HG03064 (cell line): ENCODE data around the gene CKS2.
"Not testable (repeated sequence)": the region's sequence is repeated elsewhere in the genome, so short reads cannot be mapped to it uniquely, and the experiment has no call there.

Experiments used
- ATAC-seq: cut with Tn5 transposase; IDR thresholded peaks from one replicate; pipeline ENCODE4 v1.9.1; 2021; ENCODE audit warnings: low read depth; ENCODE audit not compliant: unreplicated experiment

The CKS2 gene

GRCh38 chr9:89310475-89311345, at the start of gene CKS2:
TSS of gene CKS2 (plus strand) at chr9:89311195. CDS start at chr9:89311293, 98 bp downstream.
- ATAC-seq, result peak; percentile 93

- no peak for ATAC-seq
Observed at GRCh38 chr9:89273528-89274279, 37.3 kb upstream of the CKS2 start.

GRCh38 chr9:89274838-89275237, 36.2 kb upstream of the CKS2 start:
- no peak for ATAC-seq

- not testable (repeated sequence) for ATAC-seq
Observed at GRCh38 chr9:89276040-89276439, 35.0 kb upstream of the CKS2 start.

- ATAC-seq, result no peak
Observed at GRCh38 chr9:89277043-89277442, 34.0 kb upstream of the CKS2 start.

- no peak for ATAC-seq
Observed at GRCh38 chr9:89277454-89277853, 33.5 kb upstream of the CKS2 start.

GRCh38 chr9:89278551-89278950, 32.4 kb upstream of the CKS2 start:
- no peak for ATAC-seq

GRCh38 chr9:89278997-89279739, 31.8 kb upstream of the CKS2 start:
- ATAC-seq, result no peak

GRCh38 chr9:89281106-89281505, 29.9 kb upstream of the CKS2 start:
- ATAC-seq, result no peak

- ATAC-seq, result not testable (repeated sequence)
Observed at GRCh38 chr9:89282248-89282968, 28.6 kb upstream of the CKS2 start.

GRCh38 chr9:89284076-89284475, 26.9 kb upstream of the CKS2 start:
- ATAC-seq, result no peak

- ATAC-seq, result no peak
Observed at GRCh38 chr9:89291741-89292140, 19.3 kb upstream of the CKS2 start.

GRCh38 chr9:89293014-89293413, 18.0 kb upstream of the CKS2 start:
- ATAC-seq, result no peak

GRCh38 chr9:89295400-89295799, 15.6 kb upstream of the CKS2 start:
- ATAC-seq, result no peak

- ATAC-seq, result not testable (repeated sequence)
Observed at GRCh38 chr9:89301996-89302395, 9.0 kb upstream of the CKS2 start.

- ATAC-seq, result no peak
Observed at GRCh38 chr9:89304020-89304833, 6.8 kb upstream of the CKS2 start.

GRCh38 chr9:89304834-89305188, 6.2 kb upstream of the CKS2 start:
- ATAC-seq, result no peak

GRCh38 chr9:89305868-89306267, 5.1 kb upstream of the CKS2 start:
- ATAC-seq, result no peak

- ATAC-seq, result no peak
Observed at GRCh38 chr9:89309166-89309565, 1.8 kb upstream of the CKS2 start.
